Measurements from ENCODE around the gene NEU1. TPM values are rescaled to one million over a fixed set of nuclear protein-coding genes. Genes with fewer than 3 reads are reported as not detected.
"Not testable (repeated sequence)": the region's sequence is repeated elsewhere in the genome, so short reads cannot be mapped to it uniquely, and the experiment has no call there.

The NEU1 gene
- 24.1 TPM for total RNA-seq
- long read RNA-seq, transcript NEU1-206 (6 exons, 2,045 nt) = major isoform, 73 of 81 reads
- long read RNA-seq, partial matches to known transcripts = 4 of 81 reads
- long read RNA-seq, other reads (novel, unspliced or antisense) = 4 of 81 reads

GRCh38 chr6:31862344-31863235 is at the start of gene NEU1:
TSS of gene NEU1 (minus strand) at chr6:31862821. CDS start at chr6:31862776, 45 bp downstream.
- peak; percentile 100 for DNase-seq

DNA sequence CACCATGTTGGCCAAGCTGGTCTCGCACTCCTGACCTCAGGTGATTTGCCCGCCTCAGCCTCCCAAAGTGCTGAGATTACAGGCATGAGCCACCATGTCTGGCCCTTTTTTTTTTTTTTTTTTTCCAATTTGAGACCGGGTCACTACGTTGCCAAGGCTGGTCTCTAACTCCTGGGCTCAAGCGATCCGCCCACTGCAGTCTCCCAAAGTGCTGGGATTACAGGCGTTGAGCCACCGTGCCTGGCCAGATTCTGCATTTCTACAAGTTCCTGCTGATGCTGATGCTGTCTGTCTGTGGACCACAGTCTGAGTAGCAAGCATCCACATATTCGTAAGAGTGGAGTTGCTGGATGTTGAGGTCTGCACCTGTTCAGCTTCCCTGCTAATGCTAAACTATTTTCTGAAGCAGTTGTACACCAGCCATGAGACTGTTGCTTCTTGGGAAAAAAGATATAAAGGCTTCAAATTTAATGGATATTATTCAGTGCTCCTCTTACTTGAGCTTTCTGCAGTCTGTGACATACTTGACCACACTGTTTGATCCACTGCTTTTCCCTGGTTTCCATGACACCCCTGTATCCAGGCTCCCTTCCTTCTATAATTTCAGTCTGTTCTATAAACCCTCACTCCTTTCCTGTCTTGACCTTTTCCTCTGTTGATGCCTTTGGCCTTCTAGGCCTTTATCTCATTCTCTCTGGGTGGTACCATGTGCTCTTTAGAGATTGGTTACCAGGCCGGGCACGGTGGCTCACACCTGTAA is 49.4 kb upstream of the NEU1 start:
- no peak for ATAC-seq (ENCODE audit: poor library complexity)
- intact Hi-C loops (cut with DNase I) = no loop called here
- no peak for DNase-seq

More at GRCh38 chr6:31862344-31863235, at the start of gene NEU1:
- intact Hi-C loops (cut with DNase I) = no loop called here
- ATAC-seq (ENCODE audit: poor library complexity) = peak; percentile 99

DNA sequence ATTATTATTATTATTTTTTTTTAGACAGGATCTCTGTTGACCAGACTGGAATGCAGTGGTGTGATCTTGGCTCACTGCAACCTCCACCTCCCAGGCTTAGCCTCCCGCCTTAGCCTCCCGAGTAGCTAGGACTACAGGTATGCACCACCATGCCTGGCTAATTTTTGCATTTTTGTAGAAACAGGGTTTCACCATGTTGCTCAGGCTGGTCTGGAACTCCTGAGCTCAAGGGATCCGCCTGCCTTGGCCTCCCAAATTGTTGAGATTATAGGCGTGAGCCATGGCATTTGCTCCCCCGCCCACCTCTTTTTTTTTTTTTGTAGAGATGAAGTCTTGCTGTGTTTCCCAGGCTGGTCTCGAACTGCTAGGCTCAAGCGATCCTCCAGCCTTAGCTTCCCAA is 46.7 kb upstream of the NEU1 start:
- ATAC-seq (ENCODE audit: poor library complexity); DNase-seq; intact Hi-C loops (cut with DNase I): not testable (repeated sequence)

GRCh38 chr6:31908791-31909190 is 46.2 kb upstream of the NEU1 start:
- intact Hi-C loops (cut with DNase I) = no loop called here
- DNase-seq (no peak), ATAC-seq (ENCODE audit: poor library complexity) (no peak)

DNA sequence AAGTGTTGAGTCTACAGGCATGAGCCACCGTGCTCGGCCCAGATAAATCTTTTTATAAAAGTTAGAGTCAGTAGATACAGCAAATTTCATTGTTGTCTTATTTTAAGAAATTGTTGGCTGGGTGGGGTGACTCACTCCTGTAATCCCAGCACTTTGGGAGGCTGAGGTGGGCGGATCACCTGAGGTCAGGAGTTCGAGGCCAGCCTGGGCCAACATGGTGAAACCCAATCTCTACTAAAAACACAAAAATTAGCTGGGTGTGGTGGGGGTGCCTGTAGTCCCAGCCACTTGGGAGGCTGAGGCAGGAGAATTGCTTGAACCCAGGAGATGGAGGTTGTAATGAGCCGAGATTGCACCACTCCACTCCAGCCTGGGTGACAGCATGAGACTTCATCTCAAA is 45.6 kb upstream of the NEU1 start:
- DNase-seq; intact Hi-C loops (cut with DNase I); ATAC-seq (ENCODE audit: poor library complexity): not testable (repeated sequence)

GRCh38 chr6:31907158-31907813 is 44.7 kb upstream of the NEU1 start:
- DNase-seq (no peak), ATAC-seq (ENCODE audit: poor library complexity) (peak; percentile 18)
- intact Hi-C loops (cut with DNase I) = no loop called here

GRCh38 chr6:31906727-31907126 is 44.1 kb upstream of the NEU1 start:
- ATAC-seq (ENCODE audit: poor library complexity); intact Hi-C loops (cut with DNase I); DNase-seq: not testable (repeated sequence)

DNA sequence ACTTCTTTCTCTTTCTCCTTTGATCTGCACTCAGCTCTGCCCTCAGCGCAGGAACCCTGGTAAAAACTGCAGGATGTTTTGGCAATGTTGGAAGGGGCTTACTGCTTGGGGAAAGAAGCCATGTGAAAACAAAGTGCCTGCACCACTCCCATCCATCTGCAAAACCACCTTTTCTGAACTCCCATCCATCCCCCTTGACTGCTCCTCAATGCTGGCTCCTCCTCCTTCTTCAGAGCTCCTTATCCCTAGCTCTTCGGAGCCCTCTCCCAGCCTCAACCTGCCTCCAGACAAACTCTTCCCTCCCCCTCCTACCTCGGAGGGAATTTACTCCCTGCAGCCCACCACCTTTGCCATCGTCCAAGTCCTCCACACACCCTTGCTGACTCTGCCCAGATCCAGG is 43.5 kb upstream of the NEU1 start:
- no peak for ATAC-seq (ENCODE audit: poor library complexity)
- intact Hi-C loops (cut with DNase I) = no loop called here

GRCh38 chr6:31905041-31905440 is 42.4 kb upstream of the NEU1 start:
- intact Hi-C loops (cut with DNase I) = no loop called here
- DNase-seq (no peak), ATAC-seq (ENCODE audit: poor library complexity) (no peak)

More for the DNA sequence above, 43.5 kb upstream of the NEU1 start:
- no peak for DNase-seq

GRCh38 chr6:31903957-31904356 is 41.3 kb upstream of the NEU1 start:
- ATAC-seq (ENCODE audit: poor library complexity) (no peak), DNase-seq (no peak)
- intact Hi-C loops (cut with DNase I) = no loop called here

DNA sequence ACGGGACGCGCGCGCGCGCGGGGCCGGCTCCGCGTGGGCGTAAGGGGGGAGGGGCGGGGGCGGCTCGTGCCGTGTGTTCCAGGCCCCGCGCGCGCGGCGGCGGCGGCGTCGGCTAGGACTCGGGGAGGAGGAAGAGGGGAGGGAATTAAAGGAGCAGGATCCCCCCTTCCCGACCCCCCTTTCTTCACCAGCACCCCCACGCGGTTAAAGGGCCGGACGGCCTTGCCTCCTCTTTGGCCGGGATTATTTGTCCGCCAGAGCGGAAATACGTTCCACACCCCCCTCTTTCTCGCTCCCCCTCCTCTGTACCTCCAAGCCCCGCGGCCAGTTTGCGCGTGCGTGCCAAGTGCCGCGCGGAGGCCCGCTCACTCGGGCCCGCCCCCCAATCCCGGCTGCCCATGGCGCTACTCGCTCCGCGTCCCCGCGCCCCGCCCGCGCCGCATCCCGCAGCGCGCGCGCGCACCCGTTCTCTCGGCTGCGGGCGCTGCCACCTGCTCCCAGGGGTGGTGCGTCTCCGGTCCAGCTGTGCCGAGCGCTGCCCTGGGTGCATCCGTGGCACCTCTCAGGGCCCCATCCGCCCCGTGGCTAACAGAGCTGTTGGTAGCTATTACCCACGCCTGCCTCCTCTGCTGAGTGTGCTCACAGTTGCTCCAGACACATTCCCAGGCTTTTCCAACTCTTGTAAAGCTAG is 39.5 kb upstream of the NEU1 start, which contains the start of gene ZBTB12:
ZBTB12 (minus strand) TSS at position 134 of the 691 bp plus-strand sequence. CDS start 781 bp downstream, outside the sequence.
- ATAC-seq (ENCODE audit: poor library complexity) = peak; percentile 83
- intact Hi-C loops (cut with DNase I) = no loop called here
- peak; percentile 93 for DNase-seq

- DNase-seq (peak; percentile 73), ATAC-seq (ENCODE audit: poor library complexity) (peak; percentile 29)
- intact Hi-C loops (cut with DNase I) = no loop called here
Observed at GRCh38 chr6:31901415-31901952, 38.9 kb upstream of the NEU1 start.

- intact Hi-C loops (cut with DNase I) = no loop called here
- DNase-seq (no peak), ATAC-seq (ENCODE audit: poor library complexity) (no peak)
Observed at GRCh38 chr6:31900917-31901414, 38.3 kb upstream of the NEU1 start.

DNA sequence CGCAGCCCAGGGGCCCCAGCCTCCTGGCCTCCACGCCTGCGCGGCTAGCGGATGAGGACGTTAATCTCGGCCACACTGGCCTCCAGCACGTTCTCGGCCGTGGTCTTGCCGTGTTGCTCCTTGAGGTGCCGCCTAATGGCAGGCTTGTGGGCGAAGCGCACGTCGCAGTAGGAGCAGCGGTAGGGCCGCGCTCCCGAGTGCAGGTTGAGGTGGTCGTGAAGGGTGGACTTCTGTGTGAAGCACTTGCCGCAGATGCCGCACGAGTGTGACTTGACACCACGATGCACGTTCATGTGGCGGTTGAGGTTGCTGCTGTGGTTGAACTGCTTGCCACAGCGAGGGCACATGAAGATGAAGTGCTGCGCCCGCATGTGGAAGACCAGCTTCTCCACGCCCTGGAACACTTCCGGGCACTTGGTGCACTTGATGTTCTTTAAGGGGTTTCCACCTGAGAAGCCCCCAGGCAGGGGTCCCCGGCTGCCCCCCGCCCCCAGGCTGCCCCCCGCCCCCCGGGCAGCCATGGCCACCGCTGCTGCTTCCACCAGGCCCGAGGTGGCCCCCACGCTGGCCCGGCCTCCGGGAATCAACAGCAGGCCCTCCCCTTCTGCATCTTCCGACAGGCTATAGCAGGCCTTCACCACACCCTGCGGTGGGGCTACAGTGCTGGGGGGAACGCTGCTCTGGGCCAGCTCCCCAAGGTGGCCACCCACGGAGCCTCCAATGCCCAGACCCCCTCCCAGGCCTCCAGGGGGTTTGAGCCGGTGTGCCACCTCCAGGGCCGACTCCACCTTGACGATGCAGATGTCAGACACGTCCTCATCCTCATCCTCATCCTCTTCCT is 37.5 kb upstream of the NEU1 start:
- intact Hi-C loops (cut with DNase I) = no loop called here
- no peak for DNase-seq
- ATAC-seq (ENCODE audit: poor library complexity) = no peak

GRCh38 chr6:31899215-31899614 is 36.6 kb upstream of the NEU1 start:
- intact Hi-C loops (cut with DNase I) = no loop called here
- ATAC-seq (ENCODE audit: poor library complexity) = no peak
- DNase-seq = no peak

- intact Hi-C loops (cut with DNase I) = no loop called here
- ATAC-seq (ENCODE audit: poor library complexity) (peak; percentile 36), DNase-seq (no peak)
Observed at GRCh38 chr6:31898383-31899011, 35.9 kb upstream of the NEU1 start.
